GM19438 (cell line): ENCODE data around the gene CUL7.
"Not testable (repeated sequence)": the region's sequence is repeated elsewhere in the genome, so short reads cannot be mapped to it uniquely, and the experiment has no call there.

ENCODE experiments used
- ATAC-seq: cut with Tn5 transposase; IDR thresholded peaks from one replicate; pipeline ENCODE4 v1.9.1; 2021; ENCODE audit warnings: low read depth; ENCODE audit not compliant: unreplicated experiment

Gene CUL7

GRCh38 chr6:43053545-43054205 is at the start of gene CUL7:
CUL7 (minus strand) TSS chr6:43053851; CDS start chr6:43052788, 1,063 bp downstream.
- peak; percentile 87 for ATAC-seq

GRCh38 chr6:43101497-43101896 is 47.8 kb upstream of the CUL7 start:
- no peak for ATAC-seq

- ATAC-seq: no peak
Measured at GRCh38 chr6:43097502-43097901, 43.9 kb upstream of the CUL7 start.

- ATAC-seq: no peak
Measured at GRCh38 chr6:43097098-43097489, 43.4 kb upstream of the CUL7 start.

- no peak for ATAC-seq
Measured at GRCh38 chr6:43096451-43097097, 42.9 kb upstream of the CUL7 start.

GRCh38 chr6:43095939-43096338 is 42.3 kb upstream of the CUL7 start:
- ATAC-seq: no peak

GRCh38 chr6:43093436-43094289 is 40.0 kb upstream of the CUL7 start:
- ATAC-seq: no peak

GRCh38 chr6:43092635-43093034 is 39.0 kb upstream of the CUL7 start:
- ATAC-seq: no peak

- no peak for ATAC-seq
Measured at GRCh38 chr6:43091436-43091991, 37.9 kb upstream of the CUL7 start.

GRCh38 chr6:43091020-43091419 is 37.4 kb upstream of the CUL7 start:
- ATAC-seq: no peak

GRCh38 chr6:43090559-43090956 is 36.9 kb upstream of the CUL7 start:
- ATAC-seq: no peak

- no peak for ATAC-seq
Measured at GRCh38 chr6:43089874-43090558, 36.4 kb upstream of the CUL7 start.

GRCh38 chr6:43089467-43089866 is 35.8 kb upstream of the CUL7 start:
- ATAC-seq: no peak

GRCh38 chr6:43088654-43089056 is 35.0 kb upstream of the CUL7 start:
- ATAC-seq: no peak

GRCh38 chr6:43086022-43086658 is 32.5 kb upstream of the CUL7 start:
- no peak for ATAC-seq

GRCh38 chr6:43082806-43083655 is 29.4 kb upstream of the CUL7 start:
- no peak for ATAC-seq

GRCh38 chr6:43081922-43082321 is 28.3 kb upstream of the CUL7 start:
- ATAC-seq: not testable (repeated sequence)

GRCh38 chr6:43081043-43081442 is 27.4 kb upstream of the CUL7 start:
- no peak for ATAC-seq

GRCh38 chr6:43078691-43079090 is 25.0 kb upstream of the CUL7 start:
- ATAC-seq: no peak
